Caki2 (cell line): Measurements from ENCODE around the gene CNR1. TPM values are rescaled to one million over a fixed set of nuclear protein-coding genes. Genes with fewer than 3 reads are reported as not detected.

Experiments
- DNase-seq: peaks from one replicate; pipeline ENCODE4 v3.0.0-alpha.2; 2015; ENCODE audit warnings: low read depth
- in situ Hi-C: cut with HindIII; loops from 2 replicates; pipeline ENCODE4 v1.10.0; 2016; ENCODE audit warnings: low sequenced_read_pairs, low pct_unique_long_range_greater_than_20kb, mixed read lengths
- total RNA-seq: library from RNA; depleted of rRNA; stranded (reverse); fragments of >200 nt; shearing (Covaris generic); gene quantifications from 2 replicates; pipeline ENCODE4 v1.2.3, GENCODE V29; 2014; ENCODE audit warnings: low replicate concordance

The CNR1 gene
- total RNA-seq, 1 experiment from 2014 or later, result 2.0 TPM

DNA sequence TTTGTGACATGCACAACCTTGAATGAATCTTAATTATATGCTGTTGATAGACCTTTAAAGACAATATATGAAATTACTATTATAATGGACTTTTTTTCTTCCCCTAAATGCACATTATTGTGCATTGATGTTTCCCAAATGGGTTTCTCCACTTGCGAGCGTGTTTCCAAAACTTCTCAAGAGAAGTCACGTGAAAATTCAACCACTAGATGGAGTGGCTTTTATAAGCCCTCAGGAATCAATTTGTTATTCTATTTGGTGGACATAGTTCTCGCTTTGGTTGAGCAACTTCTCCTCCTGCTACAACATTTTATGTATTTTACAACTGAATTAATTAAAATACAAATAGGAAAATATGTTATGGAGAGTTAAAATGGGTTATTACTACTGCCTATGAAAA is 9.0 kb downstream of the CNR1 start:
- no peak for DNase-seq
- in situ Hi-C loops, result no loop called here

DNA sequence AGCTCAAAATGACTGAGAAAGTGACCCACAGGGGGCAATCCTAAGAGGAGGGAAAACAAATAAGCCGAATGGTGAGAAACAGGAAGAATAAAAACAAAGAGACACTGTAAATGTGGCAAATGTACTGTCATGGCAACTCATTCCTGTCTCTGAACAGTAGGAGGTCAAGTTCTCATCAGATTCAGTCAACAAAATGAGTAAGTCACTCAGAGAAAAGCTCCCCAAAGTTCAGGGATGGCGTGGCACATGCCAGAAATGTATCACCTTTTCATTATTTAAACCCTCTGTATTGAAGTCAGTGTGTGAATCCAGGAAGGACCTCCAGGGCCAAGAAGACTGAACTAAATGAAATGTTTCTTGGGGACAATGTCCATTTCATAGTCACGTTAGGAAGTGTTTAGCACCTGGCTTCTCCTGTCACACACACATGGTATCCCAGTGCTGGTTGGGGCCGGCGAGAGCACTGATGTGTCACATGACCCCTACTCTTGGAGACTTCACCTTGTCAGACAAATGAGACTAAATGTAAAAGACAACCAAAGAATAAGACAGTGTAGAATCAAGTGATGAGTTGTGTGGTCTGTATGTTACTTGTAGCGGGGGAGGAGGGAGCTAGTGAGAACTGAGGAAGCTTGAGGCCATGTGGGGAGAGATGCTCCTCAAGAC is 20.7 kb downstream of the CNR1 start:
- in situ Hi-C loops, result no loop called here
- DNase-seq, result no peak

DNA sequence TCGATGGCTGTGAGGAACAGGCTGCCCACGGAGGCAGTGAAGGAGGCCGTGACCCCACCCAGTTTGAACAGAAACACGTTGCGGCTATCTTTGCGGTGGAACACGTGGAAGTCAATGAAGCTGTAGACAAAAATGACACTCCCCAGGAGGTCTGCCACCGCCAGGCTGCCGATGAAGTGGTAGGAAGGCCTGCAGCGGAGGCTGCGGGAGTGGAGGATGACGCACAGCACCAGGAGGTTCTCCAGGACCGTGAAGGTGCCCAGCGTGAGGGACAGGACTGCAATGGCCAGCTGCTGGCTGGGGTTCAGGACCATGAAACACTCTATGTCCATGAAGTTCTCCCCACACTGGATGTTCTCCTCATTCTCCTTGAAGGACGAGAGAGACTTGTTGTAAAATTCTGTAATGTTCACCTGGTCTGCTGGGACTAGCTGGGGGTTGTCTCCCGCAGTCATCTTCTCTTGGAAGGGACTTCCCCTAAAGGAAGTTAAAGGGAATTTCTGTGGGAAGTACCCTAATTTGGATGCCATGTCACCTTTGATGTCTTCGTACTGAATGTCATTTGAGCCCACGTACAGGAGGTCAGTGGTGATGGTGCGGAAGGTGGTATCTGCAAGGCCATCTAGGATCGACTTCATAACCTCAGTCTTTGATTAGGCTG is 21.4 kb downstream of the CNR1 start:
- in situ Hi-C loops, result no loop called here

DNA sequence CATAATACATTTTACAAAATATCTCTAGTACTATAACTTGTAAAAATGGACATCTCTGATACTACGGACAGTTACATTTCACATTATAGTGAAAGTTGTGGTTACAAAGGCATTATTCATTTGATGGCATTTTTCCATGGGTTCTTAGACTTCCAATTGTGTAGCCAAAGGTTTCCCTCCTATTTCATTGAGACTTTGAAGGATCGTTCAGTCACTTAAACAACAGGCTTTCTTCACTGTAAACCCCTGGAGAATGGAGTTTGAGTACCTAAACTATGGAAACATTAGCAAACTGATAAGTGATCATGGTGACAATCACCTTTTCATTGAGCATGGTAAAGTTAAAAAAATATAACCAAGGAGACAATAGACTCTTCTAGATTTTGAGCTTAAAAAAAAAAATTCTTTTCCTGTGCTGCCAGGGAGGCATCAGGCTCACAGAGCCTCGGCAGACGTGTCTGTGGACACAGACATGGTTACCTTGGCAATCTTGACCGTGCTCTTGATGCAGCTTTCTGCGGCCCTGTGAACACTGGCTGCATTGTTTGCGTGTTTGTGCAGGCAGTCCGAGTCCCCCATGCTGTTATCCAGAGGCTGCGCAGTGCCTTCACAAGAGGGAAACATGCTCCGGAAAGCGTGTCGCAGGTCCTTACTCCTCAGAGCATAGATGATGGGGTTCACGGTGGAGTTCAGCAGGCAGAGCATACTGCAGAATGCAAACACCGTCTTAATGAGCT is 22.6 kb downstream of the CNR1 start:
- DNase-seq, result no peak
- in situ Hi-C loops, result no loop called here

More for the DNA sequence above, 21.4 kb downstream of the CNR1 start:
- DNase-seq, result no peak

DNA sequence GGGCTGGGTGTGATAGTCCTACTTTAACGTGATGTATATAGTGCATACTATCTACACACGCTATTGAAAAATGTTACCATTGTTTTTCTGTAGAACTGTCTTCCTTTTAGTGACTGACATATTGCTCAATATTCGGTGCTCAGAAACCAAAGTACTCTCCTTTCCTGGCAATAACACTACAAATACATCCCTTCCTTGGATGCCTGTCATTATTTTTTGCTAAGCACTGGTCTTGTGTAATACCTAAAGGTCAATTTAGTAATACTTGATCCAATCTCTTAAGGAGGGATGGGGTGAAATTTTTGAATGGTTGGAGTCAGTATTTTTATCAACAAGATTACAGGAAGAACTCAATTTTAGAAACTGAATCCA is 23.9 kb downstream of the CNR1 start:
- DNase-seq, result no peak
- in situ Hi-C loops, result no loop called here

DNA sequence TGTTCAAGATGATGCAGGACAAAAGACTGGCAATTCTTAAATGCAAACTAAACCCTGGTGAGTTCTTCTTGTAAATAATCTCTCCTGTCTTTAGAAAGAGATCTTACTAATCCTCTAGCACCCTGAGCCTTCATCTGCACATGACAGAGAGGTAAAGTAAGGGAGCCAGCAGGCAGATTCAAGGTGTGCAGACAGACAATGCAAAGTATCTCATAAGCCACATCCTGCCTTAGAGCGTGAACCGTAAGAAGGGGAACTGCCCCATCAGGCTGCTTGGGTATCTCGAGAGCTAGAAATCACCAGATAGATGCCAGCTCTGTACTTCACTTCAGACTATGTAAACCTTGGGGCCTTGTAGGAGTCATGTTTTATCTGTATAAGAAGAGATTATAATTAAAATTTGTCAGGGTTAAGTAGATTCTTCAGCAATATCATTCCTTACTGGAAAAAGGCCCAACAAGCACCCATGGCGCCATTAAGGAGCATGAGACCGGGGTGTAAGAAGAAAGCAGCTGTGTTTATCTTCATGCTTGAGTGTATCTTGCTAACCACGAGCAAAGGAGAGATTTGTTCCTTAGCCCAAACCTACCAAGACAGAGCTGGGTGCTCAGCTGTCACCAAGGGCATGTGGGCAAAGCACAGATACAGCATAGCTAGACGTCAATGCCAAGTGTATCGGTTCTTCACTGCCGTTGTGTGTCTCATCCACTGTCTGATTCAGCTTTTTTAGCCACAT is 24.4 kb downstream of the CNR1 start:
- in situ Hi-C loops, result no loop called here
- no peak for DNase-seq

DNA sequence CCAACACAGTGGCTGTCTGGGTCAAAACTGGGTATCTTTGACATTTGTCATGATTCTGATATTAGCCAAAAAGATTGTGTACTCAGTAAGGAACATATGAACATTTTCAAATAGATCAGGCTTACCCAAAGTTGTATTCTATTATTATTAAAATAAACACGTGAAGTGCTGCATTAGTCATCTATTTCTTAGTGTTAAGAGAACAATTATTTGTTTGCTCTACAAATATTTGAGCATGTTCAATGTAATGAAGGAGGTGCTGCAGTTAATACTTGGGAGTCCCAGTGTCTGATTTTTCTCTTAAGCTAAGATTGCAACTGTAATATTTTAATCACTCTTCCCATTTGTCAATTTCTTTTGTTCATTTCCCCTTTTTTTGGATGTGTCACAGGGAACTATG is 28.2 kb downstream of the CNR1 start:
- in situ Hi-C loops, result no loop called here
- no peak for DNase-seq

DNA sequence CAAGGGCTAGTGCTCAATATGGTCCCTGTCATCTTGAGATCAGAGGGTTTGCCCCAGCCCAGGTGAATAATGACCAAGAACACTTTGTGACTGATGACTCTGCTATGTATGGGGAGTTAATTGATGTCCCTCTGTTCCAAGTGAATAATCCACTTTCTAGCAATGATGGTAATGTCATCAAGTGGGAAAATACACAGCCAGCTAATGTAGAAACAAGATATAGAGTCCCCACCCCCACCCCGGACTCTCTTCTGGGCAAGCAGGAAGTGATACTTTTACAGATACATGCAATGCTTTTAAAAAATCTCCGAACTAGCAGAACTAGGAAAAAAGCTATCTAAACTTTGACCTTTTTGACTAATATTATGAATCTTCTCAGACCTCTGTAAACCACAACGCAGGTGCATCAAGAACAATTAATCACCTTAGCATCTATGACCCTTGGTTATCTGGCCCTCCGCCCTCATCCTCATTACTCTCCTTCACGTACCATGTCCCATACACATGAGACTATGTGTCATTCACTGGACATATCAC is 30.5 kb downstream of the CNR1 start:
- in situ Hi-C loops, result no loop called here
- DNase-seq, result no peak

DNA sequence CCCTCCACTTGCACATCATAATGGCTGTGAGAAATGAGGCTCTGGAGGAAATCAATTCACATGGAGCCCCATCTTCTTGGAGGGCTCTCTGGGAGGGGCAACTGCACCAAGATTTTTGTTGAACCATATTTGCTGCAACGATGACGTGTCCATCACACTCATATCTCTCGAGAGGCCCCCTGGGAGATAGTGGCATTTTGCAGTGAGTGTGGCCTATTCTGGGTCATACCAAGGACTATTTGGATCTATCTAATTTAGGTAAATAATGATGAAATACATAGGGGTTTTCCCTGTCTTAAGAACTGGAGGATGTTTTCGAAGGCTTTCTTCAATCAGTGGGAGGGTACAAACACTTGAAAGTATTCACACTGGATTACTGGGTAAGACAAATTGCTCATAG is 31.6 kb downstream of the CNR1 start:
- in situ Hi-C loops, result no loop called here
- DNase-seq, result no peak

DNA sequence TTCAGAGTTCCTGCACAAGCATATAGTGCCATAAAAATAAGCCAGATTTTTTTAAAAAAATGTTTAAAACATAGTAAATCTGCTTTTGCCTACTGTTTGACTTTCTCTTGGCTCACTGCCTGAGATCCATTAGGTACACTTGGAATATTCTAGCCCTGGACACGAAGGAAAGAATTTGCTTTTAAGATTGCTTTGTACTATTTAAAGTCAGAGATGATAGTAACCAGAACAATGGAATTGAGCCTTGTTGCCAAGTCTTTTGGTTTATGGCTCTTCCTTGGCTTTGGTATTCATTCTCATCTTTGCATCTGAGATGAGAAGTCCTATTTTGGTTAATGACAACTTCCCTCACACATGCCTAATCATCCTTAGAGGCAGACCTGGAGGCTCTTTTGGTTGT is 32.4 kb downstream of the CNR1 start:
- in situ Hi-C loops, result no loop called here
- no peak for DNase-seq

DNA sequence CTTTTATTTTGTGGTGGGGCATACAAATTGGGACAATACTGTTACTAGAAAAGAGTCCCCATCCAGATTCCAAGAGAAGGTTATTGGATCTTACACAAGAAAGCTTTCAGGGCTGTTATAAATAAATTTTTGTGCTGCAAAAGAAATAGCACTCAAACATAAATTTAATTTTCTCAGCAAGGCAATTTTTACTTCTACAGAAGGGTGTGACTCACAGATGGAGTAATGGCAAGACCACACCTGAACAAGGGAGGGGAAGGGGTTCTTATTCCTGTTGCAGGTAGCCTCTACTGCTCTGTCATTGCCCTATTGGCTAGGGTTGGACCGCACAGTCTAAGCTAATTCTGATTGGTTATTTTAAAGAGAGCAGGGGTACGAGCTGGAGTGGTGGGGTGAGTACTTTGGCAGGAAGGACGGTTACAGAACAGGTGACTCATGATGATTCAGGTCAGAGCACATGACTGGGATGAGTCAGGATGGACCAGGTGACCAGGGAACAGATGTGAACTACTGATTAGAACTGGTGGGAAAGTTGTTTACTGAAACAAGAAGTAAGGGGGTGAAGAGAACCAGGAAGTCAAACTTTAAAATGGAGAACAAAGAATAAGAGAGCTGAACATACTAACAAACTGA is 41.1 kb downstream of the CNR1 start:
- in situ Hi-C loops, result no loop called here
- DNase-seq, result peak; percentile 53

DNA sequence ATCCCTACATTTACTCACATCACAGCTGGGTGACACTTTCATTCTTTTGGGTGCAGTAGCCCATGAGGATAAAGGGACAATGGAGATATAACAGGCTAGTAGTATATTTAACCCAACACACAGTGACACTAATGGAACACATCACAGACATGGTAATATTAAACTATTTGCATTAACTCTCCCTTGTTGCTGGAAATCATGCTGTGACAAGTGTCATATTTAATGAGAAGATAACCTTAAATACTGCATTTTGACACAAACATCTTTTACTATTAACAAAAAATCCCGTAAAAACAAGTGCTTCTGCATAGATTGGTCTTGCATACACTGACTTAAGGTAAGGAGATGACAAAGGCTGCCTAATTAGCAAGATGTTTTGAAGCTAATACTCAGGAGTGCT is 45.5 kb downstream of the CNR1 start:
- DNase-seq, result no peak
- in situ Hi-C loops, result no loop called here

DNA sequence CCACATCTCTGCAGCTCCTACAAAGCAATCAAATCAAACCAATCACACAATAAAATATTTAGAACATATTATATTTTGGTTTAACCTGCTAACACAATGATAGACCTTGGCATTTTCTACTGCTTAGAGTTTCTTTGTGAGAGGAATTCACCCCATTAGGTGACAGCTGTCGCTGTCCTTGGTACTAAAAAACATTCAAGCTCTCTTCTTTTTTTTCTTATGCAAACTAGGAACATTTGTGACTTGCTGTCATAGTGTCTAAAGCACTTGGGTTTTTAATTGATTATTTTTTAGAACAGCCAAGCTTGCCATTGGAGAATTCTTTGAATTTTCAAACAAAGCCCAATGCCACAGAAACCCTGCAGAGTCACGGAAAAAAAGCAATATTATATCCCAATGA is 46.4 kb downstream of the CNR1 start:
- DNase-seq, result peak; percentile 23
- in situ Hi-C loops, result no loop called here

DNA sequence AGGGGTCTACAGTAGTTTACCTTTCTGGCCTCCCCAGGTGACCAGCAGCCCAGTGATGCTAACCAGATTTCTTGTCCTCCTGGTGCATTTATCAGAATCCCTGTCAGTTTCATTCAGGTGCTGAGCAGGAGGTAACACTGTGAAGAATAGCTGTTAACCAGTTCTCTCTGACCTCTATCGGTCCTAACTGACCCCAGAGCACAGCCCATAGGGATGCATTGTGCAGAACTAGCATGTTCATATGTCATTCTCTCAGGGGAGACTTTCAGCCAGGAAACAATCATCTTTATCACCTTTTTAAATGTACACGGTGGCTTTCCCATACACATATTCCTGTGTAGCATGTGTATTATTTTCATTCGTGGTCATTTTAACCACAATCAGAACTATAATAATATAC is 49.9 kb downstream of the CNR1 start:
- in situ Hi-C loops, result no loop called here
- DNase-seq, result no peak

DNA sequence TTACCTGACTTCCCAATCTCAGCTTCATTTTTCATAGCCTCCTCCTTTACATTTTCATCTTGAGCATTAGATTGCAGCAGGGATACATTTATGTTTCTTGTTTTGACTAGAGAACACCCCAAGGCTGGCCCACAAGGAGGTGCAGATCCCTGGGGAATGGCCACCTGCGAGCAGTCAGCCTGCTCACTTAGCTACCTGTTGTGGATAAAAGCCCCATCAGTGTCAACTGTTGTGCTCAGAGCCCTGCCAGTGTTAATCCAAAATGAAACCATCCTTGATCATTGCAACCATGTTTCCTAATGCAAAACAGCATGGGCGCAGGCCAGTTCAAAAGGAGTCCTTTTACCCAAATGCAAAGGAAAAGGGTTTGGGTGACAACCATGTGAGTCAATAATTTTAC is 50.8 kb downstream of the CNR1 start:
- no peak for DNase-seq
- in situ Hi-C loops, result no loop called here

DNA sequence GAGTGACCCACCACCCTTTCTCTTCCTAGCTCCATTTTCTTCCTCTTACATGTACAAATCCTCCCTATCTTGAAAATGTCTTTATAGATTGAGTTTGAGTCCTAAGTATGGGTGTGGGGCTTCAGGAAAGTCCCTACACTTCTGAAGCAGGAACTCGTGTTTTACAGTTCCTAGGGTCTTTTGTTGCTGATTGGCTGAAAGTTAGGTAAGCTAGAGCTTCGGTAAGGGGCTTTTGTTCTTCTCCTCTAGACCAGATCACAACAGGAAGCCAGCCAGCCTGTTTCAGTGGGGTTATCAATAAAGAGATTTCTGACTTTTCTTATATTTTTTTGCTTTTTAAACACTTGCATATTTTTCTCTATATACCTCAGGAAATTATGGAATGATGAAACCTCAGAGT is 51.3 kb downstream of the CNR1 start:
- no peak for DNase-seq
- in situ Hi-C loops, result no loop called here

DNA sequence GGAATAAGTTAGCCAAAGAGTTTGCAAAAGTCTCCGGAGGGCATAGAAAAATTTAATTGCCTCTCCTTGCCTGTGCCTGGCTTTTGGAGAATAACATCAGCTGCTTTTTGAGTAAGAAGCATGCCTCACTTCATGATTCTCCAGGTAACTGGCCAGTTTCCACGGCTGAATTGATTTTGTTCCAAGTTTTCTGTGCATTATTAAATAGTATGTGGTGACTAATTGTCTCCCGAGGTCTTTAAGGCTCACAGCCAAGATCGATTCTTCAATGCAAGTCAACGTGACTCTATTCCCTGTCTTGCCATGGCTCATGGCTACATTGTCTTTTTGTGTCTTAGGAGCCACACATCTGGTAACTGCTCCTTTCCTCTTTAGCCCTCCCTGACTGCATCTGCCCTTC is 54.2 kb downstream of the CNR1 start:
- no peak for DNase-seq

DNA sequence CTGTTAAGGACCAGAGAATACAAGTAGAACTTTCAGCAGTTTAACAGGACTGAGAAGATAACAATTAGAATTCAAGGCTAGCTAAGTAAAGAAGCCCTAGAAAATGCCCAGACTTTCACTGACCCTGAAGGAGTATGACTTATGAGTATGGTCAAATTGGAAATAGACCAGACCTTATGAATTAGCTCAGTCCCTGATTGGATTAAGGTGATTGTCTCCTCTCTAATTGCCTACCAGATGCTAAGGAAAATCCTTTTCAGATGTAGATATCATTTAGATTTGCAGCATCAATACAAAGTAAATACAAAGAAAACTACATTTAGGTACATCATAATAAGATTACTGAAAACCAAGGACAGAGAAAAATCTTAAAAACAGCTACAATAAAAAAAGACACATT is 58.9 kb downstream of the CNR1 start:
- in situ Hi-C loops, result no loop called here
- no peak for DNase-seq

More for the DNA sequence above, 54.2 kb downstream of the CNR1 start:
- in situ Hi-C loops, result no loop called here
